K562 (cell line): ENCODE measurements around the gene ZBTB24. TPM values are rescaled to one million over a fixed set of nuclear protein-coding genes. Genes with fewer than 3 reads are reported as not detected.

Experiments used
- CREM ChIP-seq: IDR thresholded peaks from 2 replicates; pipeline ENCODE4 v1.6.1; 2014; ENCODE audit warnings: antibody characterized with exemption, low read depth
- CTBP1 ChIP-seq: fragments of 450-650 bp; IDR thresholded peaks from 2 replicates; pipeline ENCODE4 v1.6.1; 2016; ENCODE audit warnings: borderline replicate concordance
- EWSR1 ChIP-seq: fragments of 450-650 bp; IDR thresholded peaks from 2 replicates; pipeline ENCODE4 v1.6.1; 2018; ENCODE audit warnings: borderline replicate concordance, mild to moderate bottlenecking, low read depth, moderate library complexity; ENCODE audit not compliant: partially characterized antibody
- MAFK ChIP-seq: IDR thresholded peaks from 2 replicates; pipeline ENCODE4 v1.6.1; 2011; ENCODE audit warnings: low read length, improper control_type of control experiment
- NFE2L1 ChIP-seq: fragments of 450-650 bp; IDR thresholded peaks from 2 replicates; pipeline ENCODE4 v1.6.1; 2016; ENCODE audit warnings: missing genetic modification characterization, low read depth, mild to moderate bottlenecking, missing compliant biosample characterization, moderate library complexity, borderline replicate concordance
- SRSF3 ChIP-seq: fragments of 200-400 bp; formaldehyde crosslinking; IDR thresholded peaks from 2 replicates; pipeline ENCODE4 v1.6.1; 2016; ENCODE audit warnings: mild to moderate bottlenecking, low read length, moderate library complexity; ENCODE audit not compliant: insufficient read depth
- TCF3 ChIP-seq: sonication (generic); formaldehyde crosslinking; IDR thresholded peaks from 2 replicates; pipeline ENCODE4 v1.4.0; 2020; ENCODE audit warnings: mild to moderate bottlenecking, missing genetic modification reagents
- TEAD2 ChIP-seq: fragments of 450-650 bp; IDR thresholded peaks from 2 replicates; pipeline ENCODE4 v1.6.1; 2016; ENCODE audit warnings: missing genetic modification characterization, control low read depth, missing compliant biosample characterization
- ZKSCAN1 ChIP-seq: fragments of 150-350 bp; IDR thresholded peaks from 2 replicates; pipeline ENCODE4 v1.6.1; 2016; ENCODE audit warnings: low read depth, low read length
- ZNF140 ChIP-seq: fragments of 250-450 bp; sonication (Bioruptor Pico); IDR thresholded peaks from 2 replicates; pipeline ENCODE4 v1.8.0; 2021; ENCODE audit warnings: moderate library complexity, mild to moderate bottlenecking, inconsistent platforms
- ZNF263 ChIP-seq: sonication (generic); formaldehyde crosslinking; IDR thresholded peaks from 2 replicates; pipeline ENCODE4 v1.8.0; 2022; ENCODE audit warnings: mild to moderate bottlenecking, missing genetic modification reagents, borderline replicate concordance
- ZNF717 ChIP-seq: fragments of 250-450 bp; sonication (Bioruptor Pico); IDR thresholded peaks from 2 replicates; pipeline ENCODE4 v1.5.0; 2021
- polyA plus RNA-seq, 8 experiments: library from polyadenylated mRNA; depleted of rRNA in 4 of 8; stranded (reverse) in 5 of 8; unstranded in 3 of 8; fragments of >200 nt; fragmentation: Nextera tagmentation in 2 of 8; fragmentation: Illumina TruSeq in 1 of 8; extraction: Ambion mirVana in 2 of 8; extraction: Trizol in 1 of 8; gene quantifications; 2 replicates each; pipeline versions ENCODE4 v1.2.1 to v1.2.3, GENCODE V29; 2011 to 2014; ENCODE audit warnings: inconsistent platforms in 1 of 8, missing spikeins in 1 of 8
- total RNA-seq, 7 experiments: library from RNA; depleted of rRNA in 6 of 7; stranded (reverse); fragments of >200 nt in 6 of 7; fragmentation: Illumina TruSeq in 2 of 7; extraction: Trizol in 2 of 7; gene quantifications; 2 replicates each; pipeline versions ENCODE4 v1.2.1 to v1.2.3, GENCODE V29; 2011 to 2021; ENCODE audit warnings: low replicate concordance in 1 of 7
- TF ChIP-seq, protein P1 (sequence below): fragments of 450-650 bp; formaldehyde crosslinking; IDR thresholded peaks from 2 replicates; pipeline ENCODE4 v1.4.0; 2020; ENCODE audit warnings: mild to moderate bottlenecking, mixed read lengths
- TF ChIP-seq, protein P2 (sequence below): fragments of 200-800 bp; sonication (Bioruptor generic); IDR thresholded peaks from 2 replicates; pipeline ENCODE4 v1.6.1; 2017; ENCODE audit warnings: missing genetic modification characterization, missing compliant biosample characterization
- TF ChIP-seq, protein P3 (sequence below): sonication (generic); formaldehyde crosslinking; IDR thresholded peaks from 2 replicates; pipeline ENCODE4 v1.8.1; 2023; ENCODE audit warnings: missing genetic modification reagents, mild to moderate bottlenecking, borderline replicate concordance
- TF ChIP-seq, protein P4 (sequence below): sonication (generic); formaldehyde crosslinking; IDR thresholded peaks from 2 replicates; pipeline ENCODE4 v1.5.0; 2020; ENCODE audit warnings: missing genetic modification reagents
- TF ChIP-seq, protein P5 (sequence below): sonication (generic); formaldehyde crosslinking; IDR thresholded peaks from 2 replicates; pipeline ENCODE4 v1.8.0; 2022; ENCODE audit warnings: mild to moderate bottlenecking, low read depth, missing genetic modification reagents

ZBTB24 gene
- total and polyA plus RNA-seq, 9 of the 15 experiments (the other 6 are each of a cell fraction or from before 2014, with no cell fraction given) = 2.0 to 16.7 (median 8.3) TPM

DNA sequence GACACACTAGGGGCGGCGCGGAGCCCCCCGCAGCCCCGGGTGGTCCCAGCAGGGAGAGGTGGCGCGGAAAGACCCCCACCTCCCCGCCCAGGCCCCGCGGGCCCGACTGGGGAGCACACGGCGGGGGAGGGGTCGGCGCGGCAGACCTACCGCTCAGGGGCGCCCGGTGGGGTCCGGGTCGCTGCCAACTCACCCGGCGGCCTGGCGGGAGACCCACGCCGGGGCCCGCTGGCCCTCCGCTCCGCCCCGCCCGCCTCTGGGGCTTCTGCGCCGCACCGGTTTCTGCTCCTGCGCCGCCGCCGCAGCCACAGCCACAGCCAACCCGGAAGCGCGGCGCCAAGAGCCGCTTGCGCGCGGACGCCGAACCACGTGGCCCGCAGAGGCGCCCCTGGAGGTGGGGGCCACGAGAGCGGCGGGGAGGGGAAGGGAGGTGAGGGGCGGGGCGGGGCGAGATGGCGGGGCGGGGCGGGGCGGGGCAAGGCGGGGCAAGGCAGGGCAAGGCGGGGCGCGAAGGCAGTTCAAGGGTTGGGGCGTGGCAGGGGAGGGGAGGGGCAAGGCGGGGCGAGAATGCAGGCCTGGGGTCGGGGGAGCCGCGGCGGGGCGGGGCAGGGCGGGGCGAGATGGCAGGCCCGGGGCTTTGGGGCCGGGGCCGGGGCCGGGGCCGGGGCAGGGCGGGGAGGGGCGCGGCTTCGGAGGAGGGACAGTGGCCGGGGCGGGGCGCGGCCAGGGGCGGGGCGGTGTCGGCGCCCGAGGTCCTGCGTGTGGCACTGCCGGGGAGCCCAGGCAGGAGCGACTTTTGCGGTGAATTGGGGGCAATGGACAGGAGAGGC lies at the start of gene ZBTB24 (continued):
- no peak for TF ChIP-seq EWSR1
- TF ChIP-seq, protein P1, sequence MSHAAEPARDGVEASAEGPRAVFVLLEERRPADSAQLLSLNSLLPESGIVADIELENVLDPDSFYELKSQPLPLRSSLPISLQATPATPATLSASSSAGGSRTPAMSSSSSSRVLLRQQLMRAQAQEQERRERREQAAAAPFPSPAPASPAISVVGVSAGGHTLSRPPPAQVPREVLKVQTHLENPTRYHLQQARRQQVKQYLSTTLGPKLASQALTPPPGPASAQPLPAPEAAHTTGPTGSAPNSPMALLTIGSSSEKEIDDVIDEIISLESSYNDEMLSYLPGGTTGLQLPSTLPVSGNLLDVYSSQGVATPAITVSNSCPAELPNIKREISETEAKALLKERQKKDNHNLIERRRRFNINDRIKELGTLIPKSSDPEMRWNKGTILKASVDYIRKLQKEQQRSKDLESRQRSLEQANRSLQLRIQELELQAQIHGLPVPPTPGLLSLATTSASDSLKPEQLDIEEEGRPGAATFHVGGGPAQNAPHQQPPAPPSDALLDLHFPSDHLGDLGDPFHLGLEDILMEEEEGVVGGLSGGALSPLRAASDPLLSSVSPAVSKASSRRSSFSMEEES (CRISPR knock-in tag) = no peak
- TF ChIP-seq, protein P2, sequence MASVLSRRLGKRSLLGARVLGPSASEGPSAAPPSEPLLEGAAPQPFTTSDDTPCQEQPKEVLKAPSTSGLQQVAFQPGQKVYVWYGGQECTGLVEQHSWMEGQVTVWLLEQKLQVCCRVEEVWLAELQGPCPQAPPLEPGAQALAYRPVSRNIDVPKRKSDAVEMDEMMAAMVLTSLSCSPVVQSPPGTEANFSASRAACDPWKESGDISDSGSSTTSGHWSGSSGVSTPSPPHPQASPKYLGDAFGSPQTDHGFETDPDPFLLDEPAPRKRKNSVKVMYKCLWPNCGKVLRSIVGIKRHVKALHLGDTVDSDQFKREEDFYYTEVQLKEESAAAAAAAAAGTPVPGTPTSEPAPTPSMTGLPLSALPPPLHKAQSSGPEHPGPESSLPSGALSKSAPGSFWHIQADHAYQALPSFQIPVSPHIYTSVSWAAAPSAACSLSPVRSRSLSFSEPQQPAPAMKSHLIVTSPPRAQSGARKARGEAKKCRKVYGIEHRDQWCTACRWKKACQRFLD (CRISPR knock-in tag) = no peak
- TF ChIP-seq ZNF140 (CRISPR knock-in tag) = no peak
- no peak for TF ChIP-seq ZKSCAN1
- no peak for TF ChIP-seq NFE2L1 (tag)
- no peak for TF ChIP-seq CREM
- TF ChIP-seq, protein P3, sequence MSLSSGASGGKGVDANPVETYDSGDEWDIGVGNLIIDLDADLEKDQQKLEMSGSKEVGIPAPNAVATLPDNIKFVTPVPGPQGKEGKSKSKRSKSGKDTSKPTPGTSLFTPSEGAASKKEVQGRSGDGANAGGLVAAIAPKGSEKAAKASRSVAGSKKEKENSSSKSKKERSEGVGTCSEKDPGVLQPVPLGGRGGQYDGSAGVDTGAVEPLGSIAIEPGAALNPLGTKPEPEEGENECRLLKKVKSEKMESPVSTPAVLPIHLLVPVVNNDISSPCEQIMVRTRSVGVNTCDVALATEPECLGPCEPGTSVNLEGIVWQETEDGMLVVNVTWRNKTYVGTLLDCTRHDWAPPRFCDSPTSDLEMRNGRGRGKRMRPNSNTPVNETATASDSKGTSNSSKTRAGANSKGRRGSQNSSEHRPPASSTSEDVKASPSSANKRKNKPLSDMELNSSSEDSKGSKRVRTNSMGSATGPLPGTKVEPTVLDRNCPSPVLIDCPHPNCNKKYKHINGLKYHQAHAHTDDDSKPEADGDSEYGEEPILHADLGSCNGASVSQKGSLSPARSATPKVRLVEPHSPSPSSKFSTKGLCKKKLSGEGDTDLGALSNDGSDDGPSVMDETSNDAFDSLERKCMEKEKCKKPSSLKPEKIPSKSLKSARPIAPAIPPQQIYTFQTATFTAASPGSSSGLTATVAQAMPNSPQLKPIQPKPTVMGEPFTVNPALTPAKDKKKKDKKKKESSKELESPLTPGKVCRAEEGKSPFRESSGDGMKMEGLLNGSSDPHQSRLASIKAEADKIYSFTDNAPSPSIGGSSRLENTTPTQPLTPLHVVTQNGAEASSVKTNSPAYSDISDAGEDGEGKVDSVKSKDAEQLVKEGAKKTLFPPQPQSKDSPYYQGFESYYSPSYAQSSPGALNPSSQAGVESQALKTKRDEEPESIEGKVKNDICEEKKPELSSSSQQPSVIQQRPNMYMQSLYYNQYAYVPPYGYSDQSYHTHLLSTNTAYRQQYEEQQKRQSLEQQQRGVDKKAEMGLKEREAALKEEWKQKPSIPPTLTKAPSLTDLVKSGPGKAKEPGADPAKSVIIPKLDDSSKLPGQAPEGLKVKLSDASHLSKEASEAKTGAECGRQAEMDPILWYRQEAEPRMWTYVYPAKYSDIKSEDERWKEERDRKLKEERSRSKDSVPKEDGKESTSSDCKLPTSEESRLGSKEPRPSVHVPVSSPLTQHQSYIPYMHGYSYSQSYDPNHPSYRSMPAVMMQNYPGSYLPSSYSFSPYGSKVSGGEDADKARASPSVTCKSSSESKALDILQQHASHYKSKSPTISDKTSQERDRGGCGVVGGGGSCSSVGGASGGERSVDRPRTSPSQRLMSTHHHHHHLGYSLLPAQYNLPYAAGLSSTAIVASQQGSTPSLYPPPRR (CRISPR knock-in tag) = no peak
- TF ChIP-seq ZNF263 (CRISPR knock-in tag) = no peak
- no peak for TF ChIP-seq SRSF3
- no peak for TF ChIP-seq MAFK
- TF ChIP-seq TEAD2 (tag) = no peak
- TF ChIP-seq ZNF717 = no peak
- TF ChIP-seq, protein P4, sequence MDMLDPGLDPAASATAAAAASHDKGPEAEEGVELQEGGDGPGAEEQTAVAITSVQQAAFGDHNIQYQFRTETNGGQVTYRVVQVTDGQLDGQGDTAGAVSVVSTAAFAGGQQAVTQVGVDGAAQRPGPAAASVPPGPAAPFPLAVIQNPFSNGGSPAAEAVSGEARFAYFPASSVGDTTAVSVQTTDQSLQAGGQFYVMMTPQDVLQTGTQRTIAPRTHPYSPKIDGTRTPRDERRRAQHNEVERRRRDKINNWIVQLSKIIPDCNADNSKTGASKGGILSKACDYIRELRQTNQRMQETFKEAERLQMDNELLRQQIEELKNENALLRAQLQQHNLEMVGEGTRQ (CRISPR knock-in tag) = peak; percentile 92
- TF ChIP-seq, protein P5, sequence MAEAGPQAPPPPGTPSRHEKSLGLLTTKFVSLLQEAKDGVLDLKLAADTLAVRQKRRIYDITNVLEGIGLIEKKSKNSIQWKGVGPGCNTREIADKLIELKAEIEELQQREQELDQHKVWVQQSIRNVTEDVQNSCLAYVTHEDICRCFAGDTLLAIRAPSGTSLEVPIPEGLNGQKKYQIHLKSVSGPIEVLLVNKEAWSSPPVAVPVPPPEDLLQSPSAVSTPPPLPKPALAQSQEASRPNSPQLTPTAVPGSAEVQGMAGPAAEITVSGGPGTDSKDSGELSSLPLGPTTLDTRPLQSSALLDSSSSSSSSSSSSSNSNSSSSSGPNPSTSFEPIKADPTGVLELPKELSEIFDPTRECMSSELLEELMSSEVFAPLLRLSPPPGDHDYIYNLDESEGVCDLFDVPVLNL = no peak
- TF ChIP-seq CTBP1 = peak; percentile 48; the same call in 1 of the 2 replicates
- TF ChIP-seq TCF3 (CRISPR knock-in tag) = no peak
